Erythroblast (primary cell): ENCODE data around the gene SLC10A7.

ENCODE experiments used
- GATA1 ChIP-seq: IDR thresholded peaks from 2 replicates; pipeline ENCODE4 v1.6.1; 2011; ENCODE audit warnings: low read depth, mild to moderate bottlenecking, control low read depth, low read length, moderate library complexity
- POLR2A ChIP-seq: IDR thresholded peaks from 2 replicates; pipeline ENCODE4 v1.6.1; 2011; ENCODE audit warnings: mild to moderate bottlenecking, low read length

DNA sequence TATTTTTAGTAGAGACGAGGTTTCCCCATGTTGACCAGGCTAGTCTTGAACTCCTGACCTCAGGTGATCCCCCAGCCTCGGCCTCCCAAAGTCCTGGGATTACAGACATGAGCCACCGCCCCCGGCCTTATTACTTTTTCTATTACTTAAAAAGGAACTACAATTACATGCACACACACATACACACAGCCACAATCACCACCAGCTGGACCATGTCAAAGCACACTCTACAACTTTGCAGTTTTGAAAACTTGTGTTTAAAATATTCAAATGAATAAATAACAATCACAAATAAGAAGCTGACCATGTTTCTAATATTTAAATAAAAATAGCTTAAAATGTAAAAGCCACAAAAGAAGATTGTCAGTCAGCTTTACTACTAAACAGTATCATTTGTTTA is 23.4 kb downstream of the SLC10A7 start:
- no peak for TF ChIP-seq POLR2A
- no peak for TF ChIP-seq GATA1
